Small intestine (tissue), 7 donors: Measurements from ENCODE around the gene PITX1. TPM values are rescaled to one million over a fixed set of nuclear protein-coding genes. Genes with fewer than 3 reads are reported as not detected.
"Not testable (repeated sequence)": the region's sequence is repeated elsewhere in the genome, so short reads cannot be mapped to it uniquely, and the experiment has no call there.

ENCODE experiments used
- DNase-seq, 2 donors: peaks; one replicate each; pipeline versions ENCODE4 v3.0.0 to v3.0.0-alpha.2; 2013
- FAIRE-seq: peaks from 2 replicates; lab custom pipeline; 2012; peaks lifted over from hg19 to GRCh38; lab: Jason Lieb, UNC
- H3K27ac ChIP-seq, 3 donors: one replicate each; pipeline ENCODE4 v1.5.1; 2013; ENCODE audit warnings: low read length in 2 of 3, mild to moderate bottlenecking in 2 of 3, control low read depth in 1 of 3, inconsistent platforms in 1 of 3, low read depth in 1 of 3, moderate library complexity in 1 of 3
- H3K27me3 ChIP-seq, 3 donors: one replicate each; pipeline ENCODE4 v1.6.1; 2013; ENCODE audit warnings: low read length in 3 of 3, inconsistent platforms in 1 of 3; ENCODE audit not compliant: control insufficient read depth in 3 of 3, insufficient read depth in 3 of 3
- H3K36me3 ChIP-seq, 3 donors: one replicate each; pipeline ENCODE4 v1.6.1; 2013; ENCODE audit warnings: low read length in 3 of 3, inconsistent platforms in 1 of 3, low read depth in 1 of 3, mild to moderate bottlenecking in 1 of 3, moderate library complexity in 1 of 3; ENCODE audit not compliant: control insufficient read depth in 3 of 3, insufficient read depth in 2 of 3
- H3K4me1 ChIP-seq, 3 donors: one replicate each; pipeline ENCODE4 v1.6.1; 2013; ENCODE audit warnings: low read length in 2 of 3, inconsistent platforms in 1 of 3, low read depth in 1 of 3, mild to moderate bottlenecking in 1 of 3, moderate library complexity in 1 of 3; ENCODE audit not compliant: control insufficient read depth in 3 of 3, insufficient read depth in 2 of 3
- H3K4me3 ChIP-seq, 3 donors: one replicate each; pipeline ENCODE4 v1.5.1; 2013; ENCODE audit warnings: low read length in 3 of 3, control low read depth in 1 of 3, inconsistent platforms in 1 of 3, low read depth in 1 of 3, mild to moderate bottlenecking in 1 of 3, moderate library complexity in 1 of 3
- H3K9me3 ChIP-seq, 2 donors: one replicate each; pipeline ENCODE4 v1.6.1; 2013; ENCODE audit warnings: low read depth in 1 of 2, low read length in 1 of 2; ENCODE audit not compliant: control insufficient read depth in 2 of 2, insufficient read depth in 1 of 2
- WGBS, 3 donors: extraction: QIAGEN DNeasy Blood & Tissue Kit; methylation state at CpG; one replicate each; pipeline ENCODE4 v1.1.7; 2013; 5-methylcytosine and 5-hydroxymethylcytosine counted together
- polyA plus RNA-seq, 4 donors: library from polyadenylated mRNA; stranded (reverse) in 3 of 4; unstranded in 1 of 4; fragments of 200-250 nt in 3 of 4; fragments of 120-200 nt in 1 of 4; gene quantifications; one replicate each; pipeline versions ENCODE4 v1.2.1 to v1.2.3, GENCODE V29; 2013
- donor health status: healthy with polysubstance abuse.
- donor health status: control.
- donor health status: control.
- donor health status: Bipolar disorder and iron deficiency.
- donor health status: healthy.

The PITX1 gene
- polyA plus RNA-seq, 4 donors: 3.4 to 30.0 (median 8.8) TPM

DNA sequence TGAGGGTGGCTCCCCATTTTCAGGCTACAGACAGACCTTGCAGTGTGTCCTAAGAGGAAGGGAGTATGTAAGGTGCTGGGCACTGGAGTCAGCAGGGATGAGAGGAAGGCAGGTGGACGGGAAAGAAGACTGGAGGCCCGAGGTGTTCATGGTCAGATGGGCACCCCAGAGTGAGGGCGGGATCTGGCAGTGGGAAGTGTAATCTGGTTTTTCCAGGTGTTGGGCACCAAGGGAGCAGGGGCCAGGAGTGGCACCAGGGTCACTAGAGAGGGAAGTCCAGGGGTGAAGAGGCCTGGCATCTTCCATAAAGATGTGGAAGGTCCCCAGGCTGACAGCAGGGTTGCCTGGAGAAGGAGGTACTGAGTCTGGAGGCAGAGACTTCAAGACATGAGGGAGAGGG, 29.7 kb downstream of the PITX1 start:
- DNase-seq (no peak), FAIRE-seq (no peak)
- H3K36me3 ChIP-seq: peaks cover 0 to 5% (median 0%) of the 10 kb centered on the region in 3 donors
- no peaks in the 10 kb centered on the region for H3K4me1 ChIP-seq
- WGBS, 3 donors: 85 to 88% (median 87%) methylated on average over 3 of the region's 3 CpGs
- no peaks in the 10 kb centered on the region for H3K27me3 ChIP-seq
- no peaks in the 10 kb centered on the region for H3K9me3 ChIP-seq
- no peak overlapping the region for H3K4me3 ChIP-seq
- no peak overlapping the region for H3K27ac ChIP-seq

DNA sequence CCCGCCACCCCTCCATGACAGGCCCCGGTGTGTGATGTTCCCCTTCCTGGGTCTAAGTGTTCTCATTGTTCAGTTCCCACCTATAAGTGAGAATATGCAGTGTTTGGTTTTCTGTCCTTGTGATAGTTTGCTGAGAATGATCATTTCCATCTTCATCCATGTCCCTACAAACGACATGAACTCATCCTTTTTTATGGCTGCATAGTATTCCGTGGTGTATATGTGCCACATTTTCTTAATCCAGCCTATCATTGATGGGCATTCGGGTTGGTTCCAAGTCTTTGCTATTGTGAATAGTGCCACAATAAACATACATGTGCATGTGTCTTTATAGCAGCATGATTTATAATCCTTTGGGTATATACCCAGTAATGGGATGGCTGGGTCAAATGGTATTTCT, 36.0 kb downstream of the PITX1 start:
- H3K4me1 ChIP-seq, FAIRE-seq, DNase-seq, H3K4me3 ChIP-seq, H3K9me3 ChIP-seq, H3K36me3 ChIP-seq, H3K27ac ChIP-seq, H3K27me3 ChIP-seq: not testable (repeated sequence)
- 84 to 93% (median 93%) methylated on average over 5 of the region's 5 CpGs for WGBS, 3 donors

DNA sequence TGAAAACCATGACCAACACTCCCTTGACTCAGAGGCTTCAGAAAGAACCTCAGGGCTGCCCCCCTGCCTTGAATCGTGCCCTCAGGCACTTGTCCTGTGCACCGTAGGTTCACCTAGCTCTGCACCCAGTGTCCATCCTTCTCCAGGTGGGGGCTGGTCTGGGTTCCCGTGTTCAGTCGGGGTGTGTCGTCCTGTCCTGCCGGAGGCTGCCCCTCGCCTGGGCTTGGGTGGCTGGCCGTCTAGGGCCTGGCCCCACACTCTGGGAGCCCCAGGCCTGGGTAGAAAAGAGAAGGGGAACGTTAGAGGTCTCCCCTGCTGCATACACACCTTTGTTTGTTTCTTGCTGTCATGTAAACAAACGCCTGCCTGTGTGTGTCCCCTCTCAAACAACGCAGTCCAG, 37.0 kb downstream of the PITX1 start:
- DNase-seq (no peak), FAIRE-seq (no peak)
- 78 to 85% (median 83%) methylated on average over 11 of the region's 11 CpGs for WGBS, 3 donors
- no peaks in the 10 kb centered on the region for H3K9me3 ChIP-seq
- no peak overlapping the region for H3K27ac ChIP-seq
- no peaks in the 10 kb centered on the region for H3K27me3 ChIP-seq
- H3K36me3 ChIP-seq: peaks cover 0 to 4% (median 0%) of the 10 kb centered on the region in 3 donors
- H3K4me3 ChIP-seq: no peak overlapping the region
- H3K4me1 ChIP-seq: no peaks in the 10 kb centered on the region

DNA sequence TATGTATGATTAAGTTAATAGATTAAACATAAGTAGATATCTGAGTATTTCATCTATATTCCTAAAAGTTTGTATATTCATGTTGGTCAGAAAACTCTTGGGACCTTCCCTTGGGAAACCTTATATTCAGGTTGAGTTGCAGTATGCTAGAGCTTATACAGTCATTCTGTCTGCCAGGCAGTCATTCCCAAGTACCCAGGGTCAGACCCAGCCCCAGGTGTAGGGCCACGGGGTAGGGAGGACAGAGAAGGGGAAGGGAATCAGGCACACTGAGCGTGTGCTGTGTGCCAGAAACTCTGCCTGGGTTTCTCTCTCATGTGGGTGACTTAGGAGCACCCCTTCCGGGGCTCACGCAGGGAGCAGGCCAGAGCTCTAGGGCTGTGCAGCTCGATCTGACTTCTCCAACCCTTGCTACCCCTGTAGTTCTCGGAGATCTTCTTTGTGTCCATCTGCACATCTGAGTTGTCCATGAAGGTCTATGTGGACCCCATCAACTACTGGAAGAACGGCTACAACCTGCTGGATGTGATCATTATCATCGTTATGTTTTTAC, 38.1 kb downstream of the PITX1 start:
- H3K36me3 ChIP-seq: peaks cover 0 to 4% (median 0%) of the 10 kb centered on the region in 3 donors
- H3K27ac ChIP-seq: no peak overlapping the region
- WGBS, 3 donors: 89 to 92% (median 91%) methylated on average over 8 of the region's 8 CpGs
- FAIRE-seq (no peak), DNase-seq (no peak)
- H3K9me3 ChIP-seq: no peaks in the 10 kb centered on the region
- no peaks in the 10 kb centered on the region for H3K27me3 ChIP-seq
- no peak overlapping the region for H3K4me3 ChIP-seq
- no peaks in the 10 kb centered on the region for H3K4me1 ChIP-seq

DNA sequence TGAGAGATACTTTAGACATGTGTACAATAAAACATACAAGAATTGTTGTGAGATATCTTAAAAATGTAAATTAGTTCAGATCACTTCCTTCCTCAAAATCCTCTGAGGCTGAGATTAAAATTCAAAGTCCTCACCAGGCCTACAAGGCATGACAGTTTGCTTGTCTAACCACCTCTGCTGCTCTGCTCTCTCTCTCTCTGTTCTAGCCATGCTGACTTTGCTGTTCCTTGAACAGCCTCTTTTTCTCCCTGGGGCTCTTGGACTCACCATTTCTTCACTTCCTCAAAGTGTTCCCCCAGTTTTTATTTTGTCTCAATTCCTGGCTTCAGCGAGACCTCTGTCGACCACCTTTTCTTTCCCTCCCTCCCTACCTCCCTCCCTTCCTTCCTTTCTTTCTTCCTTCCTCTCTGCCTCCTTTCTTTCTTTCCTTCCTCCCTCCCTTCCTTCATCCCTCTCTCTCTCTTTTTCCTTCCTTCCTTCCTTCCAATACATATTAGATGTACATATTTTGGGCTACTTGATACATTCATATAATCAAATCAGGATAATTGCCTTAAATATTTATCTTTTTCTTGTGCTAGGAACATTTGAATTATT, 39.4 kb downstream of the PITX1 start:
- no peak for FAIRE-seq
- H3K27ac ChIP-seq: no peak overlapping the region

DNA sequence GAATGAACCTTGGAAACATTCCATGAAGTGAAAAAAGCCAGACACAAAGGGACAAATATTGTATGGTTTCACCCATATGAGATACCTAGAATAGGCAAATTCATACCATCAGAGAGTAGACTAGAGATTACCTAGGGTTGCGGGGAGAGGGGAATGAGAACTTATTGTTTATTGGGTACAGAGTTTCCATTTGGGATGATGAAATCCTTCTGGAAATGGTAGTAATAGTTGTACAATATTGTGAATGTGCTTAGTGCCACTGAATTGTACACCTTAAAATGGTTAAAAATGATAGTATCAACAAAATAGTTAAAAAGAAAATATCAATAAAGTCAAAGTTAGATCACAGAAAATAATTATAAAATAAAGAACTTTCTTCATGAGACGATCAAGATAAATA, 40.9 kb downstream of the PITX1 start:
- FAIRE-seq: no peak
- Histone ChIP-seq H3K9me3 (no peaks in the 10 kb centered on the region), H3K4me1 (no peaks in the 10 kb centered on the region), H3K36me3 (peaks cover 0 to 4% (median 0%) of the 10 kb centered on the region in 3 donors), H3K27me3 (no peaks in the 10 kb centered on the region), H3K27ac (no peak overlapping the region), H3K4me3 (no peak overlapping the region)
- no peak for DNase-seq
- WGBS, 3 donors: 94 to 97% (median 94%) methylated on average over 2 of the region's 2 CpGs

More for the DNA sequence above, 39.4 kb downstream of the PITX1 start:
- Histone ChIP-seq H3K27me3 (no peaks in the 10 kb centered on the region), H3K4me3 (no peak overlapping the region), H3K4me1 (no peaks in the 10 kb centered on the region), H3K9me3 (no peaks in the 10 kb centered on the region), H3K36me3 (peaks cover 0 to 4% (median 0%) of the 10 kb centered on the region in 3 donors)
- 64 to 89% (median 69%) methylated on average over 2 of the region's 2 CpGs for WGBS, 3 donors
- DNase-seq: no peak

DNA sequence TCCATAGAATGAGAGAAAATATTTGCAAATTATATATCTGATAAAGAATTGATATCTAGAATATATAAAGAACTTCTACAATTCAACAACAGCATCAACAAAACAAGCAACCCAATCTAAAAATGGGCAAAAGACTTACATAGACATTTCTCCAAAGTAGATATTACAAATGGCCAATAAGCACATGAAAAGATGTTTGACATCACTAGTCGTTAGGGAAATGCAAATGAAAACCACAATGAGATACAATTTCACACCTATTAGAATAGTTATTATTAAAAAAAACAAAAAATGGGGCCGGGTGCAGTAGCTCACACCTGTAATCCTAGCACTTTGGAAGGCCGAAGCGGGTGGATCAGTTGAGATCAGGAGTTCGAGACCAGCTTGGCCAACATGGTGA, 41.9 kb downstream of the PITX1 start:
- Histone ChIP-seq H3K4me3 (no peak overlapping the region), H3K9me3 (no peaks in the 10 kb centered on the region), H3K27ac (no peak overlapping the region), H3K4me1 (no peaks in the 10 kb centered on the region), H3K27me3 (no peaks in the 10 kb centered on the region), H3K36me3 (peaks cover 0 to 4% (median 0%) of the 10 kb centered on the region in 3 donors)
- WGBS, 3 donors: 94 to 95% (median 94%) methylated on average over 5 of the region's 5 CpGs
- no peak for DNase-seq
- no peak for FAIRE-seq

DNA sequence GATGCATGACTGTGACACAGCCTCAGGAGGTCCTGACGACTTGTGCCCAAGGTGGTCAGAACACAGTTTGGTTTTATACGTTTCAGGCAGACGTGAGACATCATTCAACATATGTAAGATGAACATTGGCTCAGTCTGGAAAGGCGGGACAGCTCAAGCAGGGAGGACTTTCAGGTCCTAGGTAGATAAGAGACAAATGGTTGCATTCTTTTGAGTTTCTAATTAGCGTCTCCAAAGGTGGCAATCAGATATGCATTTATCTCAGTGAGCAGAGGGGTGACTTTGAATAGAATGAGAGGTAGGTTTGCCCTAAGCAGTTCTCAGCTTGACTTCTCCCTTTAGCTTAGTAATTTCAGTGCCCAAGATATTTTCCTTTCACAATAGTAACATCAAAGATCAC, 43.8 kb downstream of the PITX1 start:
- FAIRE-seq, H3K36me3 ChIP-seq, H3K27me3 ChIP-seq, H3K4me1 ChIP-seq, DNase-seq, H3K9me3 ChIP-seq, H3K27ac ChIP-seq, H3K4me3 ChIP-seq: not testable (repeated sequence)
- 73 to 91% (median 87%) methylated on average over 5 of the region's 5 CpGs for WGBS, 3 donors
